ENCODE measurements around the gene USP9X. TPM values are rescaled to one million over a fixed set of nuclear protein-coding genes. Genes with fewer than 3 reads are reported as not detected.
A peak's percentile ranks its signal among the peaks of the same experiment; 100 is the strongest.
"Not testable (repeated sequence)": the region's sequence is repeated elsewhere in the genome, so short reads cannot be mapped to it uniquely, and the experiment has no call there.

USP9X gene
- total and polyA plus RNA-seq, 8 donors: 6.3 to 55.2 (median 31.3) TPM

GRCh38 chrX:41180194-41180908, 95.1 kb downstream of the USP9X start:
- Histone ChIP-seq H3K4me1 (peaks cover 0 to 3% (median 0%) of the 10 kb centered on the region in 3 donors), H3K9me3 (no peaks in the 10 kb centered on the region), H3K27me3 (no peaks in the 10 kb centered on the region), H3K36me3 (peaks cover 0 to 7% (median 4%) of the 10 kb centered on the region in 3 donors), H3K4me3 (no peak overlapping the region), H3K27ac (peak overlapping the region in 1 of 4 donors; percentile 9)
- TF ChIP-seq CTCF (IDR thresholded peaks at IDR 0.05): peak; percentile 30 to 64 (median 43)
- DNase-seq: peak in 4 of 6 donors; percentile 5 to 39 (median 25)
- 28 to 35% methylated on average over 5 of the region's 5 CpGs for WGBS, 2 donors
- intact Hi-C loops (cut with DNase I): no loop called here
- peak in 3 of 4 donors; percentile 84 to 87 (median 85) for ATAC-seq
- FAIRE-seq: peak; percentile 97

DNA sequence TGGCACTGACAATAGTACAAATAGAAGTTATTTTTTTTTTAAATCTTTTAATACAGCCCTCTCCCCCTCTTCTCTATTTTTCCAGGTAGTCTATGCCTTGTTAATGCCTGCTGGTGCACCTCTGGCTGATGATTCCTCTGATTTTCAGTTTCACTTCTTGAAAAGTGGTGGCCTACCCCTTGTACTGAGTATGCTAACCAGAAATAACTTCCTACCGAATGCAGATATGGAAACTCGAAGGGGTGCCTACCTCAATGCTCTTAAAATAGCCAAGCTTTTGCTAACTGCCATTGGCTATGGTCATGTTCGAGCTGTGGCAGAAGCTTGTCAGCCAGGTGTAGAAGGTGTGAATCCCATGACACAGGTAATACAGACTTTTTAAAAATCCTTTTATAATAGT, 99.1 kb downstream of the USP9X start:
- DNase-seq: no peak
- Histone ChIP-seq H3K36me3 (peaks cover 0 to 21% (median 4%) of the 10 kb centered on the region in 3 donors), H3K4me3 (no peak overlapping the region), H3K27me3 (no peaks in the 10 kb centered on the region), H3K4me1 (peaks cover 0 to 3% (median 0%) of the 10 kb centered on the region in 3 donors), H3K9me3 (no peaks in the 10 kb centered on the region), H3K27ac (no peak overlapping the region)
- 70 to 85% methylated on average over 3 of the region's 3 CpGs for WGBS, 2 donors
- intact Hi-C loops (cut with DNase I): no loop called here
- ATAC-seq: no peak
- no peak for TF ChIP-seq CTCF (IDR thresholded peaks at IDR 0.05)
- FAIRE-seq: no peak

- ATAC-seq; intact Hi-C loops (cut with DNase I); H3K4me3 ChIP-seq; H3K27me3 ChIP-seq; DNase-seq; H3K4me1 ChIP-seq; H3K27ac ChIP-seq; FAIRE-seq; H3K9me3 ChIP-seq: not testable (repeated sequence)
- peaks cover 0 to 21% (median 4%) of the 10 kb centered on the region in 3 donors for H3K36me3 ChIP-seq
- WGBS, 2 donors: 95 to 96% methylated on average over 7 of the region's 7 CpGs
These were observed 101.7 kb downstream of the USP9X start for GRCh38 chrX:41186946-41187345.

- Histone ChIP-seq H3K9me3 (no peaks in the 10 kb centered on the region), H3K27me3 (no peaks in the 10 kb centered on the region), H3K36me3 (peaks cover 0 to 21% (median 4%) of the 10 kb centered on the region in 3 donors), H3K4me1 (no peaks in the 10 kb centered on the region), H3K27ac (no peak overlapping the region), H3K4me3 (no peak overlapping the region)
- intact Hi-C loops (cut with DNase I): no loop called here
- no peak for TF ChIP-seq CTCF (IDR thresholded peaks at IDR 0.05)
- no peak for FAIRE-seq
- DNase-seq: no peak
- ATAC-seq: no peak
- WGBS, 2 donors: 43 to 77% methylated on average over 1 of the region's 1 CpG
These were observed 103.9 kb downstream of the USP9X start for GRCh38 chrX:41189156-41189555.

GRCh38 chrX:41192880-41193279, 107.6 kb downstream of the USP9X start:
- H3K27ac ChIP-seq: no peak overlapping the region
- H3K36me3 ChIP-seq: no peaks in the 10 kb centered on the region
- intact Hi-C loops (cut with DNase I): no loop called here
- DNase-seq: no peak
- H3K27me3 ChIP-seq: no peaks in the 10 kb centered on the region
- no peak for TF ChIP-seq CTCF (IDR thresholded peaks at IDR 0.05)
- no peak overlapping the region for H3K4me3 ChIP-seq
- FAIRE-seq: no peak
- ATAC-seq: peak in 1 of 4 donors; percentile 28
- H3K9me3 ChIP-seq: no peaks in the 10 kb centered on the region
- H3K4me1 ChIP-seq: no peaks in the 10 kb centered on the region
- WGBS, 2 donors: 95 to 96% methylated on average over 3 of the region's 3 CpGs

Data from pancreas (tissue), 10 donors.